K562 (cell line): ENCODE data around the gene SH2D5. TPM values are rescaled to one million over a fixed set of nuclear protein-coding genes. Genes with fewer than 3 reads are reported as not detected.
A peak's percentile ranks its signal among the peaks of the same experiment; 100 is the strongest.

ENCODE experiments used
- ATAC-seq: fragments of 200-7000 bp; cut with Tn5 transposase; 3 replicates; pipeline ENCODE4 v1.9.1; 2020; ENCODE audit warnings: moderate library complexity
- BruUV-seq: library from RNA; stranded (reverse); fragments of 400-500 nt; replicated peaks from 2 replicates; lab custom pipeline; 2021; lab: Mats Ljungman, UMichigan
- CTCF ChIA-PET: fragments of 300-600 bp; formaldehyde crosslinking; extraction: SDS; loops from one replicate; lab custom pipeline; 2021; ENCODE audit warnings: low intra/inter-chr PET ratio; lab: Yijun Ruan, JAX
- POLR2A ChIA-PET: fragments of 300-600, 350-650 bp; sonication (Branson Sonifier 250); formaldehyde crosslinking; extraction: SDS; loops from one replicate; lab custom pipeline; 2021; ENCODE audit warnings: antibody characterized with exemption, inconsistent platforms; lab: Yijun Ruan, JAX
- DNase-seq, 4 experiments: peaks; one replicate each; pipeline versions ENCODE4 v3.0.0 to v3.0.0-alpha.2; 2011 to 2018; ENCODE audit warnings: low spot score in 3 of 4, mixed read lengths in 3 of 4; ENCODE audit errors: extremely low read depth in 1 of 4
- FAIRE-seq: peaks from 2 replicates; lab custom pipeline; 2011; peaks lifted over from hg19 to GRCh38; lab: Jason Lieb, UNC
- H2AFZ ChIP-seq: 2 replicates; pipeline ENCODE4 v1.6.0; 2011; ENCODE audit warnings: low read depth, low read length, control low read depth, inconsistent platforms
- H3K27ac ChIP-seq: fragments of 200-600 bp; 3 replicates; pipeline ENCODE4 v1.8.0; 2011; ENCODE audit warnings: low read depth, mild to moderate bottlenecking, control low read depth, inconsistent platforms, low read length, moderate library complexity, mixed read lengths; ENCODE audit errors: extremely low read depth
- H3K27me3 ChIP-seq, 2 experiments: fragments of 300-600 bp in 1 of 2; 2 replicates in 1 of 2; 3 replicates in 1 of 2; pipeline versions ENCODE4 v1.6.0 to v1.8.0; 2011; ENCODE audit warnings: inconsistent platforms in 2 of 2, low read length in 2 of 2, mild to moderate bottlenecking in 1 of 2, mixed read lengths in 1 of 2, moderate library complexity in 1 of 2; ENCODE audit not compliant: control insufficient read depth in 2 of 2, insufficient read depth in 2 of 2
- H3K36me3 ChIP-seq: fragments of 300-600 bp; 3 replicates; pipeline ENCODE4 v1.8.0; 2011; ENCODE audit warnings: mild to moderate bottlenecking, low read length, inconsistent platforms; ENCODE audit not compliant: control insufficient read depth, insufficient read depth
- H3K4me1 ChIP-seq, 2 experiments: fragments of 200-600 bp in 1 of 2; replicated peaks in 1 of 2; 2 replicates in 1 of 2; 3 replicates in 1 of 2; pipeline versions ENCODE4 v1.5.1 to v1.8.0; 2011; ENCODE audit warnings: inconsistent platforms in 2 of 2, low read length in 2 of 2, mild to moderate bottlenecking in 1 of 2, mixed read lengths in 1 of 2, moderate library complexity in 1 of 2; ENCODE audit not compliant: control insufficient read depth in 2 of 2, insufficient read depth in 2 of 2
- H3K4me2 ChIP-seq: 2 replicates; pipeline ENCODE4 v1.6.1; 2011; ENCODE audit warnings: low read length, control low read depth, inconsistent platforms, mixed read lengths; ENCODE audit not compliant: insufficient read depth
- H3K4me3 ChIP-seq: fragments of 200-600 bp; sonication (generic), shearing (Covaris generic); 2 replicates; pipeline ENCODE4 v1.5.1; 2016; ENCODE audit warnings: control low read depth, inconsistent platforms
- H3K79me2 ChIP-seq: fragments of 200-600 bp; 3 replicates; pipeline ENCODE4 v1.8.0; 2011; ENCODE audit warnings: low read length, inconsistent platforms; ENCODE audit not compliant: control insufficient read depth, insufficient read depth
- H3K9ac ChIP-seq, 2 experiments: 2 replicates each; pipeline versions ENCODE4 v1.6.0 to v1.6.1; 2011; ENCODE audit warnings: low read depth in 2 of 2, low read length in 2 of 2, control low read depth in 1 of 2, inconsistent platforms in 1 of 2, mild to moderate bottlenecking in 1 of 2, mixed read lengths in 1 of 2; ENCODE audit not compliant: insufficient read depth in 1 of 2
- H3K9me1 ChIP-seq: one replicate; pipeline ENCODE4 v1.6.0; 2011; ENCODE audit warnings: inconsistent platforms, mild to moderate bottlenecking, low read length, moderate library complexity; ENCODE audit not compliant: control insufficient read depth, insufficient read depth
- H3K9me3 ChIP-seq: replicated peaks from 2 replicates; pipeline ENCODE4 v1.5.1; 2011; ENCODE audit warnings: low read depth, low read length, inconsistent platforms; ENCODE audit not compliant: control insufficient read depth, insufficient read depth
- H4K20me1 ChIP-seq: replicated peaks from 2 replicates; pipeline ENCODE4 v1.6.1; 2011; ENCODE audit warnings: low read length, inconsistent platforms, mixed read lengths; ENCODE audit not compliant: control insufficient read depth, insufficient read depth
- CBX8 ChIP-seq: fragments of 200-600 bp; sonication (generic); IDR thresholded peaks from 2 replicates; pipeline ENCODE4 v1.6.1; 2012; ENCODE audit warnings: borderline replicate concordance, mixed run types, low read depth, mild to moderate bottlenecking, moderate library complexity, mixed read lengths, low read length, control low read depth, inconsistent platforms; ENCODE audit not compliant: poor library complexity, severe bottlenecking; ENCODE audit errors: extremely low read depth
- CREB5 ChIP-seq: fragments of 250-450 bp; sonication (Bioruptor Pico); IDR thresholded peaks from 2 replicates; pipeline ENCODE4 v1.5.0; 2020; ENCODE audit warnings: mild to moderate bottlenecking
- E4F1 ChIP-seq: fragments of 250-450 bp; sonication (Bioruptor Pico); IDR thresholded peaks from 2 replicates; pipeline ENCODE4 v1.5.0; 2021; ENCODE audit warnings: mild to moderate bottlenecking, borderline replicate concordance
- FOXA3 ChIP-seq, 2 experiments: fragments of 450-650 bp in 1 of 2; sonication (generic) in 1 of 2; formaldehyde crosslinking; IDR thresholded peaks in 1 of 2; conservative IDR thresholded peaks in 1 of 2; 2 replicates each; pipeline versions ENCODE4 v1.4.0 to v1.8.0; 2020 to 2022; ENCODE audit warnings: mild to moderate bottlenecking in 2 of 2, missing genetic modification reagents in 1 of 2
- HBP1 ChIP-seq: fragments of 450-650 bp; formaldehyde crosslinking; IDR thresholded peaks from 2 replicates; pipeline ENCODE4 v1.4.0; 2022; ENCODE audit warnings: missing genetic modification characterization
- KDM2B ChIP-seq: fragments of 250-450 bp; sonication (Bioruptor Pico); IDR thresholded peaks from 2 replicates; pipeline ENCODE4 v1.8.0; 2021; ENCODE audit warnings: mild to moderate bottlenecking, moderate library complexity
- PCBP2 ChIP-seq: fragments of 200-400 bp; formaldehyde crosslinking; IDR thresholded peaks from 2 replicates; pipeline ENCODE4 v1.6.1; 2018; ENCODE audit warnings: low read length, low read depth, mild to moderate bottlenecking, moderate library complexity; ENCODE audit not compliant: poor library complexity, severe bottlenecking
- RBM34 ChIP-seq: fragments of 200-400 bp; formaldehyde crosslinking; IDR thresholded peaks from 2 replicates; pipeline ENCODE4 v1.6.1; 2018; ENCODE audit warnings: low read length, borderline replicate concordance; ENCODE audit not compliant: insufficient read depth
- SNRNP70 ChIP-seq: fragments of 200-400 bp; formaldehyde crosslinking; optimal IDR thresholded peaks from 2 replicates; pipeline ENCODE3; 2017; ENCODE audit warnings: low read depth, low read length
- ZNF518B ChIP-seq: fragments of 250-450 bp; sonication (Bioruptor Pico); IDR thresholded peaks from 2 replicates; pipeline ENCODE4 v1.5.0; 2021; ENCODE audit warnings: mild to moderate bottlenecking, moderate library complexity
- ZNF696 ChIP-seq: fragments of 250-450 bp; sonication (Bioruptor Pico); conservative IDR thresholded peaks from 2 replicates; pipeline ENCODE4 v1.4.0; 2020; ENCODE audit warnings: mild to moderate bottlenecking, moderate library complexity
- WGBS: fragments of 100-300 bp; shearing (Covaris generic); methylation state at CpG from one replicate; pipeline ENCODE4 v1.1.6; 2016; ENCODE audit warnings: low coverage, mixed read lengths; ENCODE audit not compliant: insufficient coverage; ENCODE audit errors: missing lambda C conversion rate; 5-methylcytosine and 5-hydroxymethylcytosine counted together
- in situ Hi-C: fragments of 300-500 bp; cut with MboI; formaldehyde crosslinking; loops from 4 replicates; pipeline ENCODE4 v1.15.0; 2018; ENCODE audit warnings: inconsistent platforms, mixed read lengths
- intact Hi-C: fragments of 100-400 bp; cut with micrococcal nuclease; formaldehyde crosslinking; loops from 2 replicates; pipeline ENCODE4 v1.14.2; 2022
- polyA plus RNA-seq, 8 experiments: library from polyadenylated mRNA; depleted of rRNA in 4 of 8; stranded (reverse) in 5 of 8; unstranded in 3 of 8; fragments of >200 nt; fragmentation: Nextera tagmentation in 2 of 8; fragmentation: Illumina TruSeq in 1 of 8; extraction: Ambion mirVana in 2 of 8; extraction: Trizol in 1 of 8; gene quantifications; 2 replicates each; pipeline versions ENCODE4 v1.2.1 to v1.2.3, GENCODE V29; 2011 to 2014; ENCODE audit warnings: inconsistent platforms in 1 of 8, missing spikeins in 1 of 8
- total RNA-seq, 7 experiments: library from RNA; depleted of rRNA in 6 of 7; stranded (reverse); fragments of >200 nt in 6 of 7; fragmentation: Illumina TruSeq in 2 of 7; extraction: Trizol in 2 of 7; gene quantifications; 2 replicates each; pipeline versions ENCODE4 v1.2.1 to v1.2.3, GENCODE V29; 2011 to 2021; ENCODE audit warnings: low replicate concordance in 1 of 7

Gene SH2D5
- total and polyA plus RNA-seq, 9 of the 15 experiments (the other 6 are each of a cell fraction or from before 2014, with no cell fraction given) = 0.06 to 0.11 TPM; not detected in 7

- H3K79me2 ChIP-seq = no peaks in the 10 kb centered on the region
- H2AFZ ChIP-seq = no peak overlapping the region
- H3K9me1 ChIP-seq = peaks cover 2% of the 10 kb centered on the region
- no peak overlapping the region for H3K4me3 ChIP-seq
- H3K36me3 ChIP-seq = no peaks in the 10 kb centered on the region
- FAIRE-seq = peak; percentile 19
- ChIA-PET POLR2A (interaction anchor here (0.6 to 1.4 kb wide), 6 partner anchors 9 to 637 kb away, joined by 3 read pairs; no protein-coding TSS in a partner anchor), CTCF (interaction anchor here (0.7 to 1.0 kb wide), 2 partner anchors 10 to 22 kb away, joined by 3 to 5 read pairs; no protein-coding TSS in a partner anchor)
- no peak for ATAC-seq
- WGBS = 6% methylated on average over 5 of the region's 5 CpGs
- no peak for DNase-seq
- peaks cover 9 to 47% of the 10 kb centered on the region in 2 experiments; a peak in 4 of 5 replicates for H3K27me3 ChIP-seq
- peaks cover 5% of the 10 kb centered on the region for H4K20me1 ChIP-seq
- no peak overlapping the region for H3K4me2 ChIP-seq
- no TSS peak for BruUV-seq
- H3K27ac ChIP-seq = no peak overlapping the region
- intact Hi-C loops = no loop called here
- H3K9me3 ChIP-seq = no peaks in the 10 kb centered on the region; the same call in 1 of the 2 replicates
- no peak overlapping the region for H3K9ac ChIP-seq
- in situ Hi-C loops = loop anchor here (10.0 kb wide), 1 partner anchor 658 kb away; no protein-coding TSS in a partner anchor
- peaks cover 5 to 30% of the 10 kb centered on the region in 2 experiments; a peak in 3 of 5 replicates for H3K4me1 ChIP-seq
- TF ChIP-seq KDM2B (CRISPR knock-in tag) (no peak), ZNF696 (CRISPR knock-in tag) (no peak), CREB5 (CRISPR knock-in tag) (no peak), HBP1 (no peak), RBM34 (no peak), SNRNP70 (no peak), E4F1 (CRISPR knock-in tag) (no peak), ZNF518B (no peak), CBX8 (no peak), PCBP2 (no peak), FOXA3 (CRISPR knock-in tag; conservative IDR thresholded peaks at IDR 0.05 in 1 of 2, IDR thresholded peaks at IDR 0.05 in 1 of 2) (no peak)
These were observed 25.7 kb downstream of the SH2D5 start for GRCh38 chr1:20706841-20707240.
